GM23338 (cell line): Measurements from ENCODE around the gene FIBP. TPM values are rescaled to one million over a fixed set of nuclear protein-coding genes. Genes with fewer than 3 reads are reported as not detected.

Experiments
- ATAC-seq: fragments of 200-7000 bp; cut with Tn5 transposase; 3 replicates; pipeline ENCODE4 v1.9.1; 2020
- DNase-seq: peaks from one replicate; pipeline ENCODE4 v3.0.0-alpha.2; 2015; ENCODE audit warnings: low spot score
- H2AFZ ChIP-seq: fragments of 200-600 bp; sonication (generic); 2 replicates; pipeline ENCODE4 v1.8.0; 2016; ENCODE audit warnings: antibody characterized with exemption, mild to moderate bottlenecking, moderate library complexity
- H3F3A ChIP-seq: fragments of 200-600 bp; sonication (generic); replicated peaks from 2 replicates; pipeline ENCODE4 v1.8.0; 2017; ENCODE audit warnings: antibody characterized with exemption, mixed run types, low read depth
- H3K27ac ChIP-seq: fragments of 200-600 bp; sonication (generic); 2 replicates; pipeline ENCODE4 v1.6.1; 2016; ENCODE audit warnings: low read depth
- H3K27me3 ChIP-seq: fragments of 200-600 bp; sonication (generic); 2 replicates; pipeline ENCODE4 v1.8.0; 2016; ENCODE audit warnings: mild to moderate bottlenecking, mixed run types, moderate library complexity; ENCODE audit not compliant: insufficient read depth
- H3K36me3 ChIP-seq: fragments of 200-600 bp; sonication (generic); 2 replicates; pipeline ENCODE4 v1.8.0; 2016; ENCODE audit warnings: mild to moderate bottlenecking; ENCODE audit not compliant: insufficient read depth
- H3K4me1 ChIP-seq: fragments of 200-600 bp; sonication (generic); 2 replicates; pipeline ENCODE4 v1.8.0; 2016; ENCODE audit warnings: mild to moderate bottlenecking, moderate library complexity; ENCODE audit not compliant: insufficient read depth
- H3K4me2 ChIP-seq: fragments of 200-600 bp; sonication (generic); 2 replicates; pipeline ENCODE4 v1.7.1; 2017; ENCODE audit warnings: mixed run types
- H3K4me3 ChIP-seq: fragments of 200-600 bp; sonication (generic); 2 replicates; pipeline ENCODE4 v1.6.1; 2016; ENCODE audit warnings: mixed run types
- H3K79me2 ChIP-seq: fragments of 200-600 bp; sonication (generic); replicated peaks from 2 replicates; pipeline ENCODE4 v1.8.0; 2017; ENCODE audit warnings: mild to moderate bottlenecking; ENCODE audit not compliant: insufficient read depth
- H3K9me2 ChIP-seq: fragments of 200-600 bp; sonication (generic); 2 replicates; pipeline ENCODE4 v1.8.0; 2017; ENCODE audit not compliant: insufficient read depth
- H4K20me1 ChIP-seq: fragments of 200-600 bp; sonication (generic); replicated peaks from 2 replicates; pipeline ENCODE4 v1.8.0; 2017; ENCODE audit warnings: mild to moderate bottlenecking; ENCODE audit not compliant: insufficient read depth
- H3K27ac Mint-ChIP-seq: 2 replicates; pipeline ENCODE4 v1.8.0; 2020; ENCODE audit warnings: inconsistent platforms, mild to moderate bottlenecking, moderate library complexity, mixed read lengths
- H3K27me3 Mint-ChIP-seq: 3 replicates; pipeline ENCODE4 v1.8.0; 2022; ENCODE audit warnings: low read depth, mild to moderate bottlenecking, moderate library complexity, mixed read lengths, inconsistent platforms; ENCODE audit not compliant: insufficient read depth, poor library complexity
- H3K36me3 Mint-ChIP-seq: 3 replicates; pipeline ENCODE4 v1.8.0; 2021; ENCODE audit warnings: low read depth, mild to moderate bottlenecking, inconsistent platforms, moderate library complexity, mixed read lengths
- H3K4me1 Mint-ChIP-seq: 3 replicates; pipeline ENCODE4 v1.8.0; 2020; ENCODE audit warnings: mild to moderate bottlenecking, inconsistent platforms, mixed read lengths
- H3K4me3 Mint-ChIP-seq: 3 replicates; pipeline ENCODE4 v1.8.0; 2021; ENCODE audit warnings: moderate library complexity, mild to moderate bottlenecking, inconsistent platforms, mixed read lengths
- H3K9me3 Mint-ChIP-seq: 3 replicates; pipeline ENCODE4 v1.8.0; 2020; ENCODE audit warnings: moderate library complexity, mild to moderate bottlenecking, inconsistent platforms, mixed read lengths
- CREB1 ChIP-seq: fragments of 250-450 bp; sonication (Bioruptor Pico); IDR thresholded peaks from 2 replicates; pipeline ENCODE4 v1.5.0; 2020; ENCODE audit warnings: low read depth, mild to moderate bottlenecking, moderate library complexity
- EZH2 ChIP-seq: fragments of 200-600 bp; sonication (generic); IDR thresholded peaks from one replicate; pipeline ENCODE4 v1.8.0; 2017; ENCODE audit warnings: antibody characterized with exemption, mild to moderate bottlenecking, low read depth; ENCODE audit not compliant: unreplicated experiment
- EZH2phosphoT487 ChIP-seq: fragments of 200-600 bp; sonication (generic); IDR thresholded peaks from one replicate; pipeline ENCODE4 v1.8.1; 2018; ENCODE audit warnings: antibody characterized with exemption; ENCODE audit not compliant: unreplicated experiment
- JUNB ChIP-seq: IDR thresholded peaks from one replicate; pipeline ENCODE4 v1.6.1; 2016; ENCODE audit warnings: antibody characterized with exemption; ENCODE audit not compliant: unreplicated experiment
- NANOG ChIP-seq: IDR thresholded peaks from 2 replicates; pipeline ENCODE4 v1.6.1; 2016; ENCODE audit warnings: antibody characterized with exemption, borderline replicate concordance
- ZNF114 ChIP-seq: fragments of 250-450 bp; sonication (Bioruptor Pico); IDR thresholded peaks from 2 replicates; pipeline ENCODE4 v1.5.0; 2020; ENCODE audit warnings: mild to moderate bottlenecking, moderate library complexity
- polyA plus RNA-seq: library from polyadenylated mRNA; unstranded; fragments of >200 nt; fragmentation: Nextera tagmentation; extraction: Ambion mirVana; gene quantifications from 2 replicates; pipeline ENCODE4 v1.2.1, GENCODE V29; 2016
- total RNA-seq: library from RNA; depleted of rRNA; stranded (reverse); fragments of >200 nt; shearing (Covaris generic); gene quantifications from 2 replicates; pipeline ENCODE4 v1.2.3, GENCODE V29; 2014
- TF ChIP-seq, protein P1 (sequence below): fragments of 250-450 bp; sonication (Bioruptor Pico); IDR thresholded peaks from 2 replicates; pipeline ENCODE4 v1.5.0; 2020; ENCODE audit warnings: mild to moderate bottlenecking, moderate library complexity

The FIBP gene
- total and polyA plus RNA-seq, 2 experiments from 2014 or later, result 79.0 to 102 TPM

DNA sequence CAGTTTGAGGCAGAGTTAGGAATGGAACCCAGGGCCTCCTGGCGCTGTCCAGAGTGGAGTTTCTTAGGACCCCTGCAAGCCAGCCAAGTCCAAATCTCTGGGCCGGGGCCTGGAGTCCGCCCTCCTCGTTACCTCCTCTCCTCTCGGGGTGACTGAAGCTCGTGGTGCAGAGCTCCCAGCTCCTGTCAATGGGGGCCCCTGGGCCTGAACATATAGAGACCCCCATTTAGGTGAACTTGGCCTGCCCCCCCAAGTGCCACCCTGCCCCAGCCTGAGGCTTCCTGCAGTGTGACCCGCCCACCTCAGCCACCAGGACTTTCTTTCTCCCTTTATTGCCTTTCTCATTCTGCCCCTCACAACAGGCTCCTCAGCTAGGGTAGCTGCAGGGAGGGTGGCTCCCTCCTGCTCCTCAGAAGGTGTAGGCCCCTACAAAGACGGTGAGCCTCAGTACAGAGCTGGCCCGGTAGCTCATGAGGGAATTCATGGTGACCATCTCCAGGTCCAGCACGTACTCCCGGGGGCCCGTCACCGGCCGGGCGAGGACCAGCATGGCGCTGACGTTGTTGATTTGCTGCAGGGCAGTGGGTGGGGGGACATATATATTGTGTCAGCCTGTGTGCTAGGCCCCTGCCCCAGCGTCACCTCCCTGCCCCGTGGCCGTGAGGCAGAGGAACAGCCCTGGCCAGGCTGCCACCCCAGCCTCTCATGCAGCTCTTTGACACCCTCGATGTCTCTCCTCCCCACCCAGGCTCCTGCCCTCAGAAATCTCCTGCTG, 21.6 kb downstream of the FIBP start:
- Histone ChIP-seq H3K4me3 (no peak overlapping the region), H3K36me3 (peaks cover 4% of the 10 kb centered on the region; the same call in 1 of the 2 replicates)

More for the DNA sequence above, 21.6 kb downstream of the FIBP start:
- Histone ChIP-seq H3K27ac (no peak overlapping the region), H4K20me1 (peaks cover 6% of the 10 kb centered on the region; the same call in 1 of the 2 replicates), H3K27me3 (peaks cover 19% of the 10 kb centered on the region), H3F3A (peaks cover 13% of the 10 kb centered on the region), H3K79me2 (peaks cover 2% of the 10 kb centered on the region), H3K4me2 (peak overlapping the region; percentile 96; the same call in 1 of the 2 replicates), H3K9me2 (no peaks in the 10 kb centered on the region), H3K4me1 (peaks cover 2% of the 10 kb centered on the region; the same call in 1 of the 2 replicates), H2AFZ (no peak overlapping the region)
- peaks cover 33% of the 10 kb centered on the region for H3K36me3 Mint-ChIP-seq
- ATAC-seq (no peak), DNase-seq (no peak)
- TF ChIP-seq ZNF114 (CRISPR knock-in tag) (no peak), EZH2 (no peak), JUNB (no peak), CREB1 (no peak), NANOG (no peak), EZH2phosphoT487 (no peak)
- TF ChIP-seq, protein P1, sequence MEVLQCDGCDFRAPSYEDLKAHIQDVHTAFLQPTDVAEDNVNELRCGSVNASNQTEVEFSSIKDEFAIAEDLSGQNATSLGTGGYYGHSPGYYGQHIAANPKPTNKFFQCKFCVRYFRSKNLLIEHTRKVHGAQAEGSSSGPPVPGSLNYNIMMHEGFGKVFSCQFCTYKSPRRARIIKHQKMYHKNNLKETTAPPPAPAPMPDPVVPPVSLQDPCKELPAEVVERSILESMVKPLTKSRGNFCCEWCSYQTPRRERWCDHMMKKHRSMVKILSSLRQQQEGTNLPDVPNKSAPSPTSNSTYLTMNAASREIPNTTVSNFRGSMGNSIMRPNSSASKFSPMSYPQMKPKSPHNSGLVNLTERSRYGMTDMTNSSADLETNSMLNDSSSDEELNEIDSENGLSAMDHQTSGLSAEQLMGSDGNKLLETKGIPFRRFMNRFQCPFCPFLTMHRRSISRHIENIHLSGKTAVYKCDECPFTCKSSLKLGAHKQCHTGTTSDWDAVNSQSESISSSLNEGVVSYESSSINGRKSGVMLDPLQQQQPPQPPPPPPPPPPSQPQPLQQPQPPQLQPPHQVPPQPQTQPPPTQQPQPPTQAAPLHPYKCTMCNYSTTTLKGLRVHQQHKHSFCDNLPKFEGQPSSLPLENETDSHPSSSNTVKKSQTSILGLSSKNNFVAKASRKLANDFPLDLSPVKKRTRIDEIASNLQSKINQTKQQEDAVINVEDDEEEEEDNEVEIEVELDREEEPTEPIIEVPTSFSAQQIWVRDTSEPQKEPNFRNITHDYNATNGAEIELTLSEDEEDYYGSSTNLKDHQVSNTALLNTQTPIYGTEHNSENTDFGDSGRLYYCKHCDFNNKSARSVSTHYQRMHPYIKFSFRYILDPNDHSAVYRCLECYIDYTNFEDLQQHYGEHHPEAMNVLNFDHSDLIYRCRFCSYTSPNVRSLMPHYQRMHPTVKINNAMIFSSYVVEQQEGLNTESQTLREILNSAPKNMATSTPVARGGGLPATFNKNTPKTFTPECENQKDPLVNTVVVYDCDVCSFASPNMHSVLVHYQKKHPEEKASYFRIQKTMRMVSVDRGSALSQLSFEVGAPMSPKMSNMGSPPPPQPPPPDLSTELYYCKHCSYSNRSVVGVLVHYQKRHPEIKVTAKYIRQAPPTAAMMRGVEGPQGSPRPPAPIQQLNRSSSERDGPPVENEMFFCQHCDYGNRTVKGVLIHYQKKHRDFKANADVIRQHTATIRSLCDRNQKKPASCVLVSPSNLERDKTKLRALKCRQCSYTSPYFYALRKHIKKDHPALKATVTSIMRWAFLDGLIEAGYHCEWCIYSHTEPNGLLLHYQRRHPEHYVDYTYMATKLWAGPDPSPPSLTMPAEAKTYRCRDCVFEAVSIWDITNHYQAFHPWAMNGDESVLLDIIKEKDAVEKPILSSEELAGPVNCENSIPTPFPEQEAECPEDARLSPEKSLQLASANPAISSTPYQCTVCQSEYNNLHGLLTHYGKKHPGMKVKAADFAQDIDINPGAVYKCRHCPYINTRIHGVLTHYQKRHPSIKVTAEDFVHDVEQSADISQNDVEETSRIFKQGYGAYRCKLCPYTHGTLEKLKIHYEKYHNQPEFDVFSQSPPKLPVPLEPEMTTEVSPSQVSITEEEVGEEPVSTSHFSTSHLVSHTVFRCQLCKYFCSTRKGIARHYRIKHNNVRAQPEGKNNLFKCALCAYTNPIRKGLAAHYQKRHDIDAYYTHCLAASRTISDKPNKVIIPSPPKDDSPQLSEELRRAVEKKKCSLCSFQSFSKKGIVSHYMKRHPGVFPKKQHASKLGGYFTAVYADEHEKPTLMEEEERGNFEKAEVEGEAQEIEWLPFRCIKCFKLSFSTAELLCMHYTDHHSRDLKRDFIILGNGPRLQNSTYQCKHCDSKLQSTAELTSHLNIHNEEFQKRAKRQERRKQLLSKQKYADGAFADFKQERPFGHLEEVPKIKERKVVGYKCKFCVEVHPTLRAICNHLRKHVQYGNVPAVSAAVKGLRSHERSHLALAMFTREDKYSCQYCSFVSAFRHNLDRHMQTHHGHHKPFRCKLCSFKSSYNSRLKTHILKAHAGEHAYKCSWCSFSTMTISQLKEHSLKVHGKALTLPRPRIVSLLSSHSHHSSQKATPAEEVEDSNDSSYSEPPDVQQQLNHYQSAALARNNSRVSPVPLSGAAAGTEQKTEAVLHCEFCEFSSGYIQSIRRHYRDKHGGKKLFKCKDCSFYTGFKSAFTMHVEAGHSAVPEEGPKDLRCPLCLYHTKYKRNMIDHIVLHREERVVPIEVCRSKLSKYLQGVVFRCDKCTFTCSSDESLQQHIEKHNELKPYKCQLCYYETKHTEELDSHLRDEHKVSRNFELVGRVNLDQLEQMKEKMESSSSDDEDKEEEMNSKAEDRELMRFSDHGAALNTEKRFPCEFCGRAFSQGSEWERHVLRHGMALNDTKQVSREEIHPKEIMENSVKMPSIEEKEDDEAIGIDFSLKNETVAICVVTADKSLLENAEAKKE (CRISPR knock-in tag), result no peak
- peaks cover 10% of the 10 kb centered on the region for H3K4me1 Mint-ChIP-seq
- H3K27me3 Mint-ChIP-seq, result peaks cover 41% of the 10 kb centered on the region
- H3K9me3 Mint-ChIP-seq, result no peaks in the 10 kb centered on the region; the same call in 1 of the 3 replicates
- H3K27ac Mint-ChIP-seq, result no peak overlapping the region
- peak overlapping the region; percentile 91; the same call in 2 of the 3 replicates for H3K4me3 Mint-ChIP-seq
